BJ (cell line): Measurements from ENCODE around the gene CFAP58. TPM values are rescaled to one million over a fixed set of nuclear protein-coding genes. Genes with fewer than 3 reads are reported as not detected.

Experiments used
- CTCF ChIA-PET: fragments of 350-600 bp; formaldehyde crosslinking; extraction: SDS; loops from one replicate; lab custom pipeline; 2021; ENCODE audit warnings: antibody characterized with exemption, inconsistent platforms; lab: Yijun Ruan, JAX
- POLR2A ChIA-PET: fragments of 300-600 bp; sonication (Branson Sonifier 250); formaldehyde crosslinking; extraction: SDS; loops from one replicate; lab custom pipeline; 2021; ENCODE audit warnings: antibody characterized with exemption; lab: Charles Lee
- DNase-seq: peaks from one replicate; pipeline ENCODE4 v3.0.0-alpha.2; 2011; ENCODE audit warnings: low read depth
- H3K27me3 ChIP-seq: 2 replicates; pipeline ENCODE4 v1.6.0; 2011; ENCODE audit warnings: low read length; ENCODE audit not compliant: control insufficient read depth, insufficient read depth
- H3K36me3 ChIP-seq: 2 replicates; pipeline ENCODE4 v1.5.1; 2011; ENCODE audit warnings: low read length; ENCODE audit not compliant: control insufficient read depth, insufficient read depth
- H3K4me3 ChIP-seq: 2 replicates; pipeline ENCODE4 v1.5.1; 2011; ENCODE audit warnings: low read depth, mild to moderate bottlenecking, control low read depth, low read length
- polyA plus RNA-seq: library from polyadenylated mRNA; depleted of rRNA; stranded (reverse); fragments of >200 nt; gene quantifications from 2 replicates; pipeline ENCODE4 v1.2.3, GENCODE V29; 2011
- TF ChIP-seq, protein P1 (sequence below): IDR thresholded peaks from 2 replicates; pipeline ENCODE4 v1.5.1; 2011; ENCODE audit warnings: low read depth, mild to moderate bottlenecking, control low read depth, inconsistent platforms, low read length, moderate library complexity; ENCODE audit not compliant: insufficient read depth

The CFAP58 gene
- polyA plus RNA-seq, 1 experiment, result 0.23 TPM

DNA sequence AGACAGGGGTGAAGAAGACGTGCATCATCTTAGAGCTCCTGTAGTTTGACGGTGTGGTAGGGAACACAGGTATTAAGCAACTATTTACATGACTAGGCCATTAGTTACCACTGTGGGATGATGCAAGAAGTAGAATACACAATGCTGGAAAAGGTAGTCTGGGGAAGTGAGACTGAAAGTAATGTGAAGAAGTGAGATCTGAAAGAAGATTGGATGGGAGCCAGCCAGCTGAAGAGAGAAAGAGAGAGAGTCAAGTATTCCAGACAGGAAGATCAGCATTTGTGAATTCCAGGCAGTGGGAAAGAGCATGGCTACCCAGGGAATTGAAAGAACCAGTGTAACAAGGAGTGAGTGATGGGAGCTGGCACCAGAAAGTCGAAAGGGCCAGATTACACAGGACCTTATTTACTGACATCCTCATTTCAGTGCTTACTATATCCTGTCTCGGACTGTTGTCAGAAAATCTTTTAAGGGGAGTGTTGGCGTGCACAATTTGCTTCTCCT, 4.0 kb upstream of the CFAP58 start:
- POLR2A ChIA-PET, result no interaction called here

DNA sequence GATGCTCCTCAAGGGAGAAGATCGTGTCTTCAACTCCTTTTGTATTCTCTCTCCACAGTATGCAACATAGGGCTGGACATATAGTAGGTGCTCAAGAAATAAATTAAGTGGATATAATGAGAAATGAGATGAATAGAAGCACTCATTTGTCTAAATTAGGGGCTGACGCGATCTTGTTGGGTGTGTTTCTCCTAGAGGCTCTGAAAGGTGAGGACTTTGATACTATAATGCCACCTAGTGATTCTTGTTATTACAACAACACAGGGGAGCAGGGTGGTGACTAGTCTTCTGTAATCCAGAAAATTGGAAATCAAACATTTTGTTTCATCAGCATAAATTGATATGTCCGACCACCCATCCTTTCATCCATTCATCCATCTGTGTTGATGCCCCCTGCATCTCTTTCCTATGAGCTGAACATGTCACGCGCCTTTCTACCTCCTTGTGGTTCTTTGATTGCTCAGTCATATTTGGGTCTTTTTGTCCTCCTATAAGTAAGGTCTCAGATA, 3.5 kb upstream of the CFAP58 start:
- DNase-seq, result no peak
- Histone ChIP-seq H3K36me3 (no peaks in the 10 kb centered on the region), H3K4me3 (no peak overlapping the region), H3K27me3 (no peaks in the 10 kb centered on the region)
- TF ChIP-seq, protein P1, sequence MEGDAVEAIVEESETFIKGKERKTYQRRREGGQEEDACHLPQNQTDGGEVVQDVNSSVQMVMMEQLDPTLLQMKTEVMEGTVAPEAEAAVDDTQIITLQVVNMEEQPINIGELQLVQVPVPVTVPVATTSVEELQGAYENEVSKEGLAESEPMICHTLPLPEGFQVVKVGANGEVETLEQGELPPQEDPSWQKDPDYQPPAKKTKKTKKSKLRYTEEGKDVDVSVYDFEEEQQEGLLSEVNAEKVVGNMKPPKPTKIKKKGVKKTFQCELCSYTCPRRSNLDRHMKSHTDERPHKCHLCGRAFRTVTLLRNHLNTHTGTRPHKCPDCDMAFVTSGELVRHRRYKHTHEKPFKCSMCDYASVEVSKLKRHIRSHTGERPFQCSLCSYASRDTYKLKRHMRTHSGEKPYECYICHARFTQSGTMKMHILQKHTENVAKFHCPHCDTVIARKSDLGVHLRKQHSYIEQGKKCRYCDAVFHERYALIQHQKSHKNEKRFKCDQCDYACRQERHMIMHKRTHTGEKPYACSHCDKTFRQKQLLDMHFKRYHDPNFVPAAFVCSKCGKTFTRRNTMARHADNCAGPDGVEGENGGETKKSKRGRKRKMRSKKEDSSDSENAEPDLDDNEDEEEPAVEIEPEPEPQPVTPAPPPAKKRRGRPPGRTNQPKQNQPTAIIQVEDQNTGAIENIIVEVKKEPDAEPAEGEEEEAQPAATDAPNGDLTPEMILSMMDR, result peak; percentile 55
- ChIA-PET POLR2A (no interaction called here), CTCF (interaction anchor here (0.6 to 11.6 kb wide), 25 partner anchors 9 to 309 kb away, joined by 3 to 259 read pairs (median 6); partner anchors contain the start of gene ITPRIP)

More for the DNA sequence above, 4.0 kb upstream of the CFAP58 start:
- no peak overlapping the region for H3K4me3 ChIP-seq
- CTCF ChIA-PET, result interaction anchor here (0.9 to 11.6 kb wide), 15 partner anchors 8 to 230 kb away, joined by 3 to 259 read pairs (median 12); no protein-coding TSS in a partner anchor
- no peaks in the 10 kb centered on the region for H3K27me3 ChIP-seq
- no peaks in the 10 kb centered on the region for H3K36me3 ChIP-seq
- DNase-seq, result no peak
- TF ChIP-seq, protein P1, result no peak

DNA sequence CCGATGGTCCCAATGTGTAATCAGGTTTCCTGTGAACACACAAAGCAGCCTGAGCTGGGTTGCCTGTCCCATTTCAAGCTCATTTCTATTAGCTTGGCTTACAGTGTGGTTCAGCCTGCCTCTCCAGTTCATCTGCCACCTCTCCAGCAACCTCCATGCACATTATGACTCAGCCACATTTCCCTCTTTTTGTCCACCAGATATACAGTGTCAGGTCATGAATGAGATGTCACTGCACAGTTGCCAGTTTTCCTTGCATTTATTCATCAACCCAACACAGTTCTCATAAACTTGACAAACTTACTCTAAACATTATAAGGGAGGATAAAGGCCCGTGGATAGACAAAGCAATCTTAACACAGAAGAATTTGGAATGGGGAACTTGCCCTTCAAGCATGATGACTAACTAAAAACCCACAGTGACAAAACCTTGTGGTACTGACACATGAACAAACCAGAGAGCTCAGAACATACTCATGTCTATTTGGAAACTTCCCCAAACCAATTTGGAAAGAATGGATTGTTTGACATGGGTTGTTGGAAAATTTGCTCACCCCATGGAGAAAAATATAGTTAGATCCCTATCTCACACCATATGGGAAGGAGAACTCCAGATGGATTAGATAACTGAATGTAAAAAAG, 2.5 kb upstream of the CFAP58 start:
- Histone ChIP-seq H3K27me3 (no peaks in the 10 kb centered on the region), H3K36me3 (no peaks in the 10 kb centered on the region), H3K4me3 (no peak overlapping the region)
- no peak for DNase-seq
- TF ChIP-seq, protein P1, result no peak
- ChIA-PET POLR2A (no interaction called here), CTCF (interaction anchor here (0.7 to 11.6 kb wide), 21 partner anchors 10 to 306 kb away, joined by 3 to 259 read pairs (median 6); partner anchors contain the start of gene ITPRIP)

DNA sequence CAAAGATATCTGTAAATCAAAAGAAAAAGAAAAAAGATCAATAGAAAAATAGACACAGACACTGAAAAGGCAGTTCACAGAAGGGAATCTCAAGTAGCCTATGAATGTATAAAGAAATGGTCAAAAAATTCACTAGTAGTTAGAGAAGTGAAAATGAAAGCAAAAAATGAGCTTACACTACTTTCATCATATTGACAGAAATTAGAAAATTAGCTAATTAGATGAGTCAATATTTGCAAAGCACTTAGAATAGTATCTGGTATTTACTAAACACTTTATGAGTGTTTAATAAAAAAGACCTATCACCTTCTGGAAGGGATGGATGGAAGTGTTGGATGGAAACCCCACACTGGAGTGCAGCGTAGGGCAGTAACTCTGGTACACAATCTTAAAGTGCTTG, 1.7 kb upstream of the CFAP58 start:
- CTCF ChIA-PET, result interaction anchor here (0.8 to 11.6 kb wide), 10 partner anchors 11 to 78 kb away, joined by 3 to 259 read pairs (median 16); partner anchors contain the start of gene ITPRIP
- Histone ChIP-seq H3K4me3 (no peak overlapping the region), H3K27me3 (no peaks in the 10 kb centered on the region), H3K36me3 (no peaks in the 10 kb centered on the region)
- TF ChIP-seq, protein P1, result no peak
- POLR2A ChIA-PET, result interaction anchor here (0.6 kb wide), 1 partner anchor 228 kb away, joined by 4 read pairs; no protein-coding TSS in a partner anchor
- DNase-seq, result no peak

DNA sequence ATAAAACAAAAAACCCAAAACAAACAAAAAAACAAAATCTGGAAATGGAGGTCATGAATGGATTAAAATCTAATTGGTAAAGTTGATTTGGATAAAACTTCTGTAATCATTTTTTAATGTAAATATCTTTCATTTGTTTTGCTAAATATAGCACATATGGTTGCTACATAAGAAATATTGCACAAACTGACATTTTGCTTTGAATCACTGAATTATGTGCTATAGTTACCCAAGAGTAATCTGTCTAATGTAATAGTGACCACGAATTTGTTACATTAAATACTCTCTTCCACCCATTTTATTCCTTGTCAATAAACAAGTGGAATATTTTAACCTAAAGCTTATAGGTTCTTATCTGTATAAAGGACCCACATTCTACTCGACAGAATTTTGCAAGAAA, 6.2 kb downstream of the CFAP58 start:
- TF ChIP-seq, protein P1, result no peak
- Histone ChIP-seq H3K27me3 (no peaks in the 10 kb centered on the region), H3K36me3 (no peaks in the 10 kb centered on the region), H3K4me3 (no peak overlapping the region)
- ChIA-PET POLR2A (no interaction called here), CTCF (interaction anchor here (1.1 kb wide), 1 partner anchor 9 kb away, joined by 3 read pairs; no protein-coding TSS in a partner anchor)
- no peak for DNase-seq
